PC-9 (cell line): ENCODE results near the gene PSMG4.

Experiments
- EZH2 ChIP-seq: fragments of 200-600 bp; sonication (generic); IDR thresholded peaks from 2 replicates; pipeline ENCODE4 v1.8.0; 2017; ENCODE audit warnings: antibody characterized with exemption, low read depth
- TF ChIP-seq, protein P1 (sequence below): fragments of 200-600 bp; sonication (generic); conservative IDR thresholded peaks from 2 replicates; pipeline ENCODE4 v1.6.1; 2017; ENCODE audit warnings: mixed run types, antibody characterized with exemption, mild to moderate bottlenecking, moderate library complexity

DNA sequence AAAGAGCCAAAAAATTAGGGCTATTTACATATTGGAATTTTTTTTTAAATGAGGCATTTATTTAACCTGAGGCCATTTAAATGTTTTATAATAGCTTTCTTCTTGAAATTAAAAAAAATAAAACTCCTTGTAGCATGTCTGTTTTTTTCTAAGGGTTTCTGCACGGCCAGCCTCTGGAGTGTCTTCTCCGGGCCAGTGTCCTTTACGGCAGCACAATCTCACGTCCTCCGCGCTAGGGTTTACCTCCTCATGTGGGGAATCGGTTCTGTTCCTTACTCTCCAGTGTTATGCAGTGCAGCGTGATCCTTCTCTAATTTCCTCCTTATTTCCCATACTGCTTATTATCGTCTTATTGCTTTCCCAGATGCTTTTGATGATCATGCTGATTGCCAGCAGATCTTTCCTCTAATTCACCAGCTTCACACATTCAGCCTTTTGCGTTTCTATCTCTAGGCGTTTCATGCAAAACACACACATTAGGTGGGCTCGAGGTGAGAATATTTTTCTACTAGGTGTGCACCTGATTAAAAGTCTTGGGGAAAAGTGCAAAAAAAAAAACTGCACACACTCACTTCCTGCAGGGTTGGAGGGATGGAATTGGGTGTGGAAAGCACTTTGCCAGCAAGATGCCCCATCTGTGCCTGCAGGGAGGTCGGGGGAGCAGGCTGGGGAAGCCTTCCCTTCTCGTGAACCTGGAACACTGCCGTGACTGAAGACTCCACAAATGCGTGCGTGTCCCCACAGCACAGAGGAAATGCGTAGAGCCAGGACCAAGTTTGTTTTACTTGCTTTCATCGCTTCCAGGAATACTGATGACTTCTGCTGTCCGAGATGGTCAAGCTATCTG is 56.1 kb downstream of the PSMG4 start:
- TF ChIP-seq, protein P1, sequence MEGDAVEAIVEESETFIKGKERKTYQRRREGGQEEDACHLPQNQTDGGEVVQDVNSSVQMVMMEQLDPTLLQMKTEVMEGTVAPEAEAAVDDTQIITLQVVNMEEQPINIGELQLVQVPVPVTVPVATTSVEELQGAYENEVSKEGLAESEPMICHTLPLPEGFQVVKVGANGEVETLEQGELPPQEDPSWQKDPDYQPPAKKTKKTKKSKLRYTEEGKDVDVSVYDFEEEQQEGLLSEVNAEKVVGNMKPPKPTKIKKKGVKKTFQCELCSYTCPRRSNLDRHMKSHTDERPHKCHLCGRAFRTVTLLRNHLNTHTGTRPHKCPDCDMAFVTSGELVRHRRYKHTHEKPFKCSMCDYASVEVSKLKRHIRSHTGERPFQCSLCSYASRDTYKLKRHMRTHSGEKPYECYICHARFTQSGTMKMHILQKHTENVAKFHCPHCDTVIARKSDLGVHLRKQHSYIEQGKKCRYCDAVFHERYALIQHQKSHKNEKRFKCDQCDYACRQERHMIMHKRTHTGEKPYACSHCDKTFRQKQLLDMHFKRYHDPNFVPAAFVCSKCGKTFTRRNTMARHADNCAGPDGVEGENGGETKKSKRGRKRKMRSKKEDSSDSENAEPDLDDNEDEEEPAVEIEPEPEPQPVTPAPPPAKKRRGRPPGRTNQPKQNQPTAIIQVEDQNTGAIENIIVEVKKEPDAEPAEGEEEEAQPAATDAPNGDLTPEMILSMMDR = no peak
- no peak for TF ChIP-seq EZH2
